Astrocyte (in vitro differentiated cells and primary cell): ENCODE data around the gene KIAA0513. TPM values are rescaled to one million over a fixed set of nuclear protein-coding genes. Genes with fewer than 3 reads are reported as not detected.

Source experiments
- DNase-seq: peaks from one replicate; pipeline ENCODE4 v3.0.0-alpha.2; 2010; ENCODE audit warnings: low read depth
- FAIRE-seq: peaks from 2 replicates; lab custom pipeline; 2011; peaks lifted over from hg19 to GRCh38; lab: Jason Lieb, UNC
- H2AFZ ChIP-seq: 2 replicates; pipeline ENCODE4 v1.6.0; 2012; ENCODE audit warnings: low read depth, low read length, inconsistent platforms
- H3K27ac ChIP-seq: 2 replicates; pipeline ENCODE4 v1.5.1; 2011; ENCODE audit warnings: low read depth, low read length, inconsistent platforms
- H3K27me3 ChIP-seq: 2 replicates; pipeline ENCODE4 v1.6.0; 2011; ENCODE audit warnings: low read length, inconsistent platforms; ENCODE audit not compliant: insufficient read depth
- H3K36me3 ChIP-seq: 2 replicates; pipeline ENCODE4 v1.5.1; 2011; ENCODE audit warnings: low read length, inconsistent platforms; ENCODE audit not compliant: insufficient read depth
- H3K4me1 ChIP-seq: 2 replicates; pipeline ENCODE4 v1.5.1; 2011; ENCODE audit warnings: low read length, inconsistent platforms; ENCODE audit not compliant: insufficient read depth
- H3K4me2 ChIP-seq: 2 replicates; pipeline ENCODE4 v1.6.0; 2012; ENCODE audit warnings: low read length, inconsistent platforms
- H3K4me3 ChIP-seq: 2 replicates; pipeline ENCODE4 v1.5.1; 2011; ENCODE audit warnings: low read depth, mild to moderate bottlenecking, low read length, inconsistent platforms; ENCODE audit not compliant: insufficient read depth
- H3K79me2 ChIP-seq: 2 replicates; pipeline ENCODE4 v1.6.0; 2012; ENCODE audit warnings: mild to moderate bottlenecking, low read length, inconsistent platforms; ENCODE audit not compliant: insufficient read depth
- H3K9ac ChIP-seq: 2 replicates; pipeline ENCODE4 v1.6.0; 2012; ENCODE audit warnings: mild to moderate bottlenecking, low read length, inconsistent platforms
- H3K9me3 ChIP-seq: 2 replicates; pipeline ENCODE4 v1.5.1; 2012; ENCODE audit warnings: low read depth, mild to moderate bottlenecking, low read length, inconsistent platforms; ENCODE audit not compliant: insufficient read depth
- H4K20me1 ChIP-seq: 2 replicates; pipeline ENCODE4 v1.6.0; 2012; ENCODE audit warnings: low read length, inconsistent platforms; ENCODE audit not compliant: insufficient read depth
- H3K27ac Mint-ChIP-seq: one replicate; pipeline ENCODE4 v1.8.0; 2021; ENCODE audit warnings: mild to moderate bottlenecking, mixed read lengths; ENCODE audit not compliant: unreplicated experiment
- H3K27me3 Mint-ChIP-seq: one replicate; pipeline ENCODE4 v1.8.0; 2021; ENCODE audit warnings: low read depth, mixed read lengths; ENCODE audit not compliant: unreplicated experiment
- H3K36me3 Mint-ChIP-seq: one replicate; pipeline ENCODE4 v1.8.0; 2021; ENCODE audit warnings: low read depth, mixed read lengths; ENCODE audit not compliant: unreplicated experiment
- H3K4me1 Mint-ChIP-seq: one replicate; pipeline ENCODE4 v1.8.0; 2021; ENCODE audit warnings: low read depth, mixed read lengths; ENCODE audit not compliant: unreplicated experiment
- H3K4me3 Mint-ChIP-seq: one replicate; pipeline ENCODE4 v1.8.0; 2021; ENCODE audit warnings: mild to moderate bottlenecking, moderate library complexity, mixed read lengths; ENCODE audit not compliant: unreplicated experiment
- H3K9me3 Mint-ChIP-seq: one replicate; pipeline ENCODE4 v1.8.0; 2021; ENCODE audit warnings: mild to moderate bottlenecking, mixed read lengths; ENCODE audit not compliant: unreplicated experiment
- CTCF ChIP-seq: IDR thresholded peaks from 2 replicates; pipeline ENCODE4 v1.5.1; 2011; ENCODE audit warnings: low read depth, mild to moderate bottlenecking, inconsistent platforms, low read length, moderate library complexity; ENCODE audit not compliant: insufficient read depth
- EZH2 ChIP-seq: IDR thresholded peaks from 2 replicates; pipeline ENCODE4 v1.6.1; 2012; ENCODE audit warnings: mild to moderate bottlenecking, low read length, inconsistent platforms; ENCODE audit not compliant: insufficient read depth
- total RNA-seq: library from RNA; stranded (reverse); gene quantifications from 2 replicates; pipeline ENCODE4 v1.2.1, GENCODE V29; 2021

The KIAA0513 gene
- total RNA-seq, 1 donor from 2014 or later: 7.5 TPM

GRCh38 chr16:85086347-85087291 is 59.0 kb downstream of the KIAA0513 start:
- FAIRE-seq (no peak), DNase-seq (peak; percentile 20)
- Histone ChIP-seq H3K9ac (no peak overlapping the region), H3K4me3 (no peak overlapping the region), H2AFZ (no peak overlapping the region), H3K79me2 (no peaks in the 10 kb centered on the region), H3K27ac (no peak overlapping the region), H3K4me2 (no peak overlapping the region), H4K20me1 (peaks cover 10% of the 10 kb centered on the region), H3K4me1 (peaks cover 6% of the 10 kb centered on the region), H3K36me3 (no peaks in the 10 kb centered on the region), H3K9me3 (no peaks in the 10 kb centered on the region), H3K27me3 (no peaks in the 10 kb centered on the region)
- peaks cover 16% of the 10 kb centered on the region for H3K4me1 Mint-ChIP-seq
- TF ChIP-seq CTCF: peak; percentile 66
- TF ChIP-seq EZH2: no peak
- no peak overlapping the region for H3K27ac Mint-ChIP-seq
- peaks cover 2% of the 10 kb centered on the region for H3K9me3 Mint-ChIP-seq
- H3K4me3 Mint-ChIP-seq: no peak overlapping the region
- peaks cover 5% of the 10 kb centered on the region for H3K36me3 Mint-ChIP-seq
- H3K27me3 Mint-ChIP-seq: peaks cover 29% of the 10 kb centered on the region

GRCh38 chr16:85087899-85088569 is 60.4 kb downstream of the KIAA0513 start:
- DNase-seq: no peak
- H3K4me1 Mint-ChIP-seq: peaks cover 14% of the 10 kb centered on the region
- peaks cover 10% of the 10 kb centered on the region for H4K20me1 ChIP-seq
- peaks cover 2% of the 10 kb centered on the region for H3K9me3 Mint-ChIP-seq
- H3K27ac ChIP-seq: no peak overlapping the region
- H3K9me3 ChIP-seq: no peaks in the 10 kb centered on the region
- H3K36me3 Mint-ChIP-seq: peaks cover 5% of the 10 kb centered on the region
- no peak for TF ChIP-seq EZH2
- no peak for TF ChIP-seq CTCF
- FAIRE-seq: no peak
- H3K79me2 ChIP-seq: no peaks in the 10 kb centered on the region
- H3K4me3 ChIP-seq: no peak overlapping the region
- no peak overlapping the region for H3K4me2 ChIP-seq
- peaks cover 6% of the 10 kb centered on the region for H3K4me1 ChIP-seq
- H3K27ac Mint-ChIP-seq: no peak overlapping the region
- no peak overlapping the region for H3K9ac ChIP-seq
- H3K27me3 Mint-ChIP-seq: peaks cover 24% of the 10 kb centered on the region
- H3K4me3 Mint-ChIP-seq: no peak overlapping the region
- no peaks in the 10 kb centered on the region for H3K36me3 ChIP-seq
- no peak overlapping the region for H2AFZ ChIP-seq
- H3K27me3 ChIP-seq: no peaks in the 10 kb centered on the region
